AG04450 (cell line): ENCODE results near the gene ZNF805. TPM values are rescaled to one million over a fixed set of nuclear protein-coding genes. Genes with fewer than 3 reads are reported as not detected.

ENCODE experiments used
- CTCF ChIA-PET: fragments of 300-600, 350-600 bp; formaldehyde crosslinking; extraction: SDS; loops from one replicate; lab custom pipeline; 2022; ENCODE audit warnings: antibody characterized with exemption, inconsistent platforms; lab: Charles Lee
- POLR2A ChIA-PET: fragments of 350-600 bp; formaldehyde crosslinking; extraction: SDS; loops from one replicate; lab custom pipeline; 2021; ENCODE audit warnings: antibody characterized with exemption, inconsistent platforms; lab: Yijun Ruan, JAX
- DNase-seq: peaks from one replicate; pipeline ENCODE4 v3.0.0-alpha.2; 2011; ENCODE audit warnings: low read depth, low spot score
- H3K27ac ChIP-seq: one replicate; pipeline ENCODE4 v1.5.1; 2012; ENCODE audit warnings: low read depth, low read length, control low read depth
- H3K27me3 ChIP-seq: one replicate; pipeline ENCODE4 v1.6.0; 2012; ENCODE audit warnings: low read length; ENCODE audit not compliant: control insufficient read depth, insufficient read depth
- H3K4me3 ChIP-seq: 2 replicates; pipeline ENCODE4 v1.5.1; 2011; ENCODE audit warnings: mild to moderate bottlenecking, low read depth, low read length, control low read depth
- H3K9me3 ChIP-seq: 2 replicates; pipeline ENCODE4 v1.5.1; 2012; ENCODE audit warnings: low read length; ENCODE audit not compliant: control insufficient read depth, insufficient read depth
- polyA plus RNA-seq: library from polyadenylated mRNA; depleted of rRNA; stranded (reverse); fragments of >200 nt; gene quantifications from 2 replicates; pipeline ENCODE4 v1.2.3, GENCODE V29; 2011
- TF ChIP-seq, protein P1 (sequence below): IDR thresholded peaks from 2 replicates; pipeline ENCODE4 v1.5.1; 2011; ENCODE audit warnings: low read depth, low read length, control low read depth, inconsistent platforms

Gene ZNF805
- polyA plus RNA-seq, 1 experiment, result 6.1 TPM

DNA sequence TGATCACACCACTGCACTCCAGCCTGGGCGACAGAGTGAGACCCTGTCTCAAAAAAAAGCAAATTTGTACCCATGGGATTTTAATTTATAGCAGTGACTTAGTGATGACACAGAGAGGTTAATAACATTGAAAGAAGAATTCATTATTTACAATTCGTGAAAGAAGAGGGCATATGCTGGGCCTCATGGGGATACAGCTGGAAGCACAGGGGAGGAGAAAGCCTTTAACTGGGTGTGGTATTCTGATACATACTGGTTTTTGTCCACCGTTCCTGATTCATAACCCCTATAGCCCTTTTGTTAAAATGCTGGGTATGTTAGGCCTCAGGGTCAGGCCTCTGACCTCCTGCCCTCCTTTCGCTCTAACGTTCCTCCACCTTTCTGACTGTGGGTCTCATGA lies 38.3 kb upstream of the ZNF805 start:
- POLR2A ChIA-PET, result no interaction called here
- Histone ChIP-seq H3K4me3 (no peak overlapping the region), H3K27me3 (no peaks in the 10 kb centered on the region), H3K27ac (no peak overlapping the region), H3K9me3 (peaks cover 22% of the 10 kb centered on the region)
- CTCF ChIA-PET, result no interaction called here
- DNase-seq, result no peak
- TF ChIP-seq, protein P1, sequence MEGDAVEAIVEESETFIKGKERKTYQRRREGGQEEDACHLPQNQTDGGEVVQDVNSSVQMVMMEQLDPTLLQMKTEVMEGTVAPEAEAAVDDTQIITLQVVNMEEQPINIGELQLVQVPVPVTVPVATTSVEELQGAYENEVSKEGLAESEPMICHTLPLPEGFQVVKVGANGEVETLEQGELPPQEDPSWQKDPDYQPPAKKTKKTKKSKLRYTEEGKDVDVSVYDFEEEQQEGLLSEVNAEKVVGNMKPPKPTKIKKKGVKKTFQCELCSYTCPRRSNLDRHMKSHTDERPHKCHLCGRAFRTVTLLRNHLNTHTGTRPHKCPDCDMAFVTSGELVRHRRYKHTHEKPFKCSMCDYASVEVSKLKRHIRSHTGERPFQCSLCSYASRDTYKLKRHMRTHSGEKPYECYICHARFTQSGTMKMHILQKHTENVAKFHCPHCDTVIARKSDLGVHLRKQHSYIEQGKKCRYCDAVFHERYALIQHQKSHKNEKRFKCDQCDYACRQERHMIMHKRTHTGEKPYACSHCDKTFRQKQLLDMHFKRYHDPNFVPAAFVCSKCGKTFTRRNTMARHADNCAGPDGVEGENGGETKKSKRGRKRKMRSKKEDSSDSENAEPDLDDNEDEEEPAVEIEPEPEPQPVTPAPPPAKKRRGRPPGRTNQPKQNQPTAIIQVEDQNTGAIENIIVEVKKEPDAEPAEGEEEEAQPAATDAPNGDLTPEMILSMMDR, result no peak

DNA sequence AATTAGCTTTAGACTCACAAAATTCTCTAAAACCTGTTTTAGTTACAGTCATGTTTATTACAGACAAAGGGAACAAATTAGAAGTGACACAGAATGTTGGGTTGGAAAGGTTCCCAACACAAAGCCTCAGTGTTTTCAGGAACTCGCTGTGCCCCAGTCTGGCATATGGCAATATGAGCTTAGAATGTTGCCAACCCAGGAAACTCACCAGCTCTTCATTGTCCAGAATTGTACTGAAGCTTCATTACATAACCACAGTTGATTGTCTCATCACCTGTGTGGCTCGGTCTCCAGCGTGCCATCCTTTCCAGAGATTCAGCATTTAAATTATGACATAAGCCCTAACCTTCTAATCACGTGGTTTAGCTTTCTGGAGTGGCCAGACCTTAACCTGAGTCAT lies 30.1 kb upstream of the ZNF805 start:
- ChIA-PET CTCF (no interaction called here), POLR2A (no interaction called here)
- TF ChIP-seq, protein P1, result no peak
- Histone ChIP-seq H3K27ac (no peak overlapping the region), H3K9me3 (peaks cover 30% of the 10 kb centered on the region), H3K4me3 (no peak overlapping the region), H3K27me3 (no peaks in the 10 kb centered on the region)
- DNase-seq, result no peak

DNA sequence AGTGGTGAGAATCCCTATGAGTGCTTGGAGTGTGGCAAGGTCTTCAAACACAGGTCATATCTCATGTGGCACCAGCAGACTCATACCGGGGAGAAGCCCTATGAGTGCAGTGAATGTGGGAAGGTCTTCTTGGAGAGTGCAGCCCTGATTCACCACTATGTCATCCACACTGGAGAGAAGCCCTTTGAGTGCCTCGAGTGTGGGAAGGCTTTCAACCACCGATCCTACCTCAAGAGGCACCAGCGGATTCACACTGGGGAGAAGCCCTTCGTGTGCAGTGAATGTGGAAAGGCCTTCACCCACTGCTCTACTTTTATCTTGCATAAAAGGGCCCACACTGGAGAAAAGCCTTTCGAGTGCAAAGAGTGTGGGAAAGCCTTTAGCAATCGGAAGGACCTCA lies 28.3 kb upstream of the ZNF805 start:
- POLR2A ChIA-PET, result no interaction called here

DNA sequence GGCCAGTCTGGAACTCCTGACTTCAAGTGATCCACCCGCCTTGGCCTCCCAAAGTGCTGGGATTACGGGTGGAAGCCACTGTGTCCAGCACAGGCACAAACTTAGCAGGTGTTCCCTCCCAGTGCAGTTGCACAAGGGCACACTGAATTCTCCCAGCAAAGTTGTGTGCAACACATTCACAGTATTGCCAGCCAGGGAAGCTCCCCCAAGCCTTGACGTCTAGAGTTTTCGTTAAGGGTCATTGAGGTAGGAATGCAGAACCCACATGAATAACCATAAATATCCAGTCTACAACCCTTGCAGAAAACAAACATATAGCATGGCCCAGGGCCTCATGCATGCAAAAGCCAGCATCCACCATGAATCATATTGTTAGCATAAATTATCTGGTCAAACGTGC lies 12.9 kb upstream of the ZNF805 start:
- TF ChIP-seq, protein P1, result no peak
- no peak overlapping the region for H3K27ac ChIP-seq
- H3K9me3 ChIP-seq, result peaks cover 12% of the 10 kb centered on the region; the same call in 1 of the 2 replicates
- H3K27me3 ChIP-seq, result peaks cover 2% of the 10 kb centered on the region
- ChIA-PET POLR2A (no interaction called here), CTCF (no interaction called here)
- H3K4me3 ChIP-seq, result no peak overlapping the region
- DNase-seq, result no peak

More for the DNA sequence above, 28.3 kb upstream of the ZNF805 start:
- TF ChIP-seq, protein P1, result no peak
- H3K27ac ChIP-seq, result no peak overlapping the region
- no peak for DNase-seq
- peaks cover 22% of the 10 kb centered on the region; the same call in 1 of the 2 replicates for H3K9me3 ChIP-seq
- CTCF ChIA-PET, result no interaction called here
- no peak overlapping the region for H3K4me3 ChIP-seq
- H3K27me3 ChIP-seq, result no peaks in the 10 kb centered on the region

GRCh38 chr19:57231686-57232085 lies 8.7 kb upstream of the ZNF805 start:
- no peak overlapping the region for H3K27ac ChIP-seq
- TF ChIP-seq, protein P1, result no peak
- H3K27me3 ChIP-seq, result peaks cover 2% of the 10 kb centered on the region
- H3K9me3 ChIP-seq, result peaks cover 12% of the 10 kb centered on the region; the same call in 1 of the 2 replicates
- no peak overlapping the region for H3K4me3 ChIP-seq
- CTCF ChIA-PET, result no interaction called here
- no peak for DNase-seq
- POLR2A ChIA-PET, result no interaction called here
